Stimulated activated CD8-positive, alpha-beta memory T cell treated with anti-CD3 and anti-CD28 coated beads, Interleukin-12 subunit alpha, Interleukin-12 subunit beta, amount 100 ng/mL, for 24 hours (primary cell): ENCODE results near the gene ABCC11.

Experiments used
- DNase-seq: peaks from one replicate; pipeline ENCODE4 v3.0.0-alpha.2; 2020; ENCODE audit errors: extremely low read depth

ABCC11 gene

DNA sequence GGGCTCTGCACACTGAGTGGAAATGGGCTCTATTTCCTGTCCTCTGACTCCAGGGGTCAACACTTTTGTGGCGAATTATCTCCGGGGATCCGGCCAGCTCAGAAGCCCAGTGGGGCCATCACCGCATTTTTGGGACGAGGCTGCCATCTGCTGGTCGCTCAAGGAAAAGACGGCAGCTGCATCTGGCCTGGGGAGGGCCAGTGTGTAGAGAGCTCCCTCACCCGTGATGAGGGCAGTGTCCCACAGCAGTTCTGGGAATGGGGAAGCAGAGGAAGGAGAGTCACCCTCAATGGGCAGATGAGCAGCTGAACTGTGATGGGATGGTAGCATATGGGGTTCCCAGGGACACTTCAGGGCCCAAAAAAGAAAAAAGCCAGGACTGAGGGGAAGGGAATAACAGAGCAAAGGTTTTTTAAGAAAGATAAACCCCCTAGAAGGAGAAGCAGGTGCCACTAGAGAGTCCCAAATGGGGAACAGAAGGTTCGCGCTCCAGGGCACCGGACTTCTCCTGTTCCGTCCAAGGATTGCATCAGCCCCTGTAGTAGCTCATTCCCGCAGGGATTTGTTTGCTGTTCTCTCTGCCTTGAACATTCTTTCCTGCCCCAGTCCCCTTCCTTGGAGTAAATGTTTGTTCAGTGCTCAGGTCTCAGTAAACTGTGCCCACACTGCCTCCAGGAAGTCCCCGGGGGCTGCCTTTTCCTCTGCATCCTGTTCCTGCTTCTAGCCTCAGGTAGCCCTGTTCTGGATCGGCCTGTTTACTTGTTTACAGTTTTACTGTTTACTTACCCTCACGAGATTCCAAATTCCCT is 82.2 kb downstream of the ABCC11 start:
- DNase-seq, result peak; percentile 21

- no peak for DNase-seq
Observed at GRCh38 chr16:48162839-48163410, 84.4 kb downstream of the ABCC11 start.

DNA sequence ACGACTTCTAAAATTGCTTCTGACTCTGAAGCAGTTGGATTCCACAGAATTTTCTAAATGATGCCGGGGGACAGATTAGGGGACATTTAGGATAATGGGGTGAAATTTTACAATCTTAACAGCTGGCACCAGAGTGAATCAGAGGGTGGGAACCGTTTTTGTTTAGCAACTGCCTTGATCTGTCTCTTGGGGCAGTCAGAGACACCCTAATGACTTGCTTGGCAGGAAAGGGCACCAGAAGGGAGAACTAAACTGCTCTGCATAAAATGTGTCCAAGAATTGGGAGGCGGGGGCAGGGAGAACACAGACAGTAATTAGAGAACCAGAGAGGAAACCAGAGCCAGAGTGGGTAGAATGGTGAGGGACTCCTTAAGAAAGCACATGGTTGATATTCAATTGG is 85.4 kb downstream of the ABCC11 start:
- no peak for DNase-seq

DNA sequence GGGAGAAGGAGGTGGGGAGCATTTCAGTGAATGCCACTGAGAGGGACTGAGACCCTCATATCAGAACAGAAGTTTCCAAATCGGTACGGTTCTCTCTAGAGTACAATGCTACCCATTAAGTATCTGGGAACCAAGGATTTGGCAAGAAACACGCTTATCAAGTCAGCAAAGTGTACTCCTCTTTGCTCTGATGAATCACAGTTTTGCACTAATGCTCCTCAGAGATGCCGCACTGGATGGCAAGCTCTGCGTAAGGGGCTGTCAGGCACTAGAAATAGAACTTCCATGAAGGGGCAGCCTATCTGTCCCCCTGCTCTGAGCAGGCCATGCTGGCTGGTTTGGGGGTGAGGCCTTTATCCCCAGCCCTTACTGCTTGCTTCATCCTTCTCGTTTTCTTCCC is 86.8 kb downstream of the ABCC11 start:
- no peak for DNase-seq

DNA sequence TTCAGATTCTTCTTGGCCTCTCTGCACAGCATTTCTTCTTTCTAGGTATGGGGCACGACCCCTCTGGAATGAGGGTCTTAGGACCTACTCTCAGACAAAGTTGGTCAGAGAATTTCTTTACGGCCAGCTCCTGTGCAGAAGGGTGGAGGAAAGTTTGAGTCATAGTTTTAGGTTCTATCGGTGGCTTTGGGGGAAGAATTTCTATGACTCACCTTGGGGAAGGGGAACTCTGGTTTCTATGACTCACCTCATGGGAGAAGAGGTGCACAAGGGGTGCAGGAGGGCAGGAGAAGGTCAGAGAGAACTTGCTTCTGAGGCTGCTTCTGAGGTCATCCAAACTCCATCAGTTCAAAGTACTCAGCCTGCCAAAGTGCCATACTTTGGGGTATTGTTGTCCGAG is 89.0 kb downstream of the ABCC11 start:
- no peak for DNase-seq

- no peak for DNase-seq
Observed at GRCh38 chr16:48157794-48158193, 89.5 kb downstream of the ABCC11 start.

- no peak for DNase-seq
Observed at GRCh38 chr16:48157302-48157701, 90.0 kb downstream of the ABCC11 start.

DNA sequence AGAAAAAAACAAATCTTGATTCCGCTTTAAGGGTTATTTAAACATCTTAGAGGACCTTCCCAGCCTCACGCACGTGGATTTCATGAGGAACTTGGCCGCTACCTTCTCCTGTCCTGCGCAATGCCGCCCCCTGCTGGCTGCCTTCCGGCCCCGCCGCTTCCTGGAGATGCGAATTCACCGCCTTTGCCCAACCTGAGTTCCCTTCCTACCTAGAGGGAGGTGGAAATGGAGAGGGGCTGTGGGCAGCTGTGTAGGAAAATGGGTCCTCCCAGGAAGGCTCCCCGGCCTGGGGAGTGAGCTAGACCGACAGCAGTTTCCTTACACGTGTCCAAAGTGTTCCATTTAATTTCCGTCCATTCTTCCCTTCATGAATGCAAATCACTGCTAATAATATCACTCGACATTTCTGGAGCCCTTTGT is 90.5 kb downstream of the ABCC11 start:
- DNase-seq, result peak; percentile 63

DNA sequence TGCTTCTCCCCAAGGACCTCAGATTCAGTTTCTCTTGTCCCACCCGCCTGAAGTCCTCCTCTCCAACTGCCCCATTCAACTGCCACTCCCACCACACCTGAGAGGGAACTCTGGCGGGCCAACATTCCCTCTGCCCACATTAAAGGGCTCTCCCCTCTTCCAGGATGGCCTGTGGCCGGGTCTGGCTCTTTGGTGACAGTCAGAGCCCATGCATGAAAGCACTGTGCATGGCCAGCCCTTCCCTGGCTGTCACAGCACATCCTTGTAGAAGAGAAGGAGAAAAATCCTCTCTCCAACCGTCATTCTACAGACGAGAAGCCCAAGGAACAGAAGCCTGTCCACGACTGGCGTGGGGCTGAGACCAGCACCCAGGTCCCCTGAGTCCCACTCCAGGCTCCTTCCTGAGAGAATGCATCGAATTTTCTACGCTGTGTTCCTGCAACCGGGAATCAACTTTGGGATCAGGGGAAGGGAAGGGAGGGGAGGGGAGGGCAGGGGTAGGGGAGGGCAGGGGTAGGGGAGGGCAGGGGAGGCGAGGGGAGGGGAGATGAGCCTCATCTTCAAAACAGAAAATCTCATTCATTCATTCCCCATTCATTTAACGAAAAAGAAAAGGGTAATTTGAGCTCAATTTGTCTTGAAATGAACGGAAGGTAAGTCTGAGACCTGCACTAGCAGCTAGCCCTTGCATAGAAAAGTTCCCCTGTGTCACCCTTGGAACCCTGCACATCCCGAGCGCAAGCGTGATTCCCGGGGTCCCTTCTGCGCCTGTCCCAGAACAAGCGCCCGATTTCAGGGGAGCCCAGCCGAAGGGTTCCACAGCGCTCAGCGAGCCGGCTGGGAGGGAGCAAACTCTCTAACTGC is 91.2 kb downstream of the ABCC11 start, which contains the start of gene ABCC12:
Gene ABCC12, minus strand, starts transcription at position 68 of the 864 bp plus-strand sequence. CDS start 9,569 bp downstream, outside the sequence.
- no peak for DNase-seq

- no peak for DNase-seq
Observed at GRCh38 chr16:48153774-48154173, 93.6 kb downstream of the ABCC11 start.

GRCh38 chr16:48152226-48152625 is 95.1 kb downstream of the ABCC11 start:
- DNase-seq, result no peak

- DNase-seq, result no peak
Observed at GRCh38 chr16:48150707-48151106, 96.6 kb downstream of the ABCC11 start.

DNA sequence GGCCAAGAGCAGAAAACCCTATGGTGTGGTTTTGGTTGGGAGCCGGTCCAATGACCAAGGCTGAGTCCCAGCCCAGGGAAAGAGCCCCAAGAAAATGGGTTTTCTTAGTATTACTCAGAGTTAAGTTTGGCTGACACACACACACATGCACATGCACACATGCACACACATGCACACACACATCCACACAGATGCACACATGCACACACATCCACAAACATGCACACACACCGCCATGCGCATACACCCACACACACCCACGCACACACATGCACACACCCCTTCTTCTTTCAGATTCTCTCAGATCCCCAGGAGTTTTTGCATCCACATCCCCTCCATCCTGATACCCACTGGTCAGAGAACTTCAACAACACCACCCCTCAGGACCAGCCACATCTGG is 100.6 kb downstream of the ABCC11 start:
- no peak for DNase-seq

GRCh38 chr16:48146131-48146530 is 101.2 kb downstream of the ABCC11 start:
- DNase-seq, result no peak

DNA sequence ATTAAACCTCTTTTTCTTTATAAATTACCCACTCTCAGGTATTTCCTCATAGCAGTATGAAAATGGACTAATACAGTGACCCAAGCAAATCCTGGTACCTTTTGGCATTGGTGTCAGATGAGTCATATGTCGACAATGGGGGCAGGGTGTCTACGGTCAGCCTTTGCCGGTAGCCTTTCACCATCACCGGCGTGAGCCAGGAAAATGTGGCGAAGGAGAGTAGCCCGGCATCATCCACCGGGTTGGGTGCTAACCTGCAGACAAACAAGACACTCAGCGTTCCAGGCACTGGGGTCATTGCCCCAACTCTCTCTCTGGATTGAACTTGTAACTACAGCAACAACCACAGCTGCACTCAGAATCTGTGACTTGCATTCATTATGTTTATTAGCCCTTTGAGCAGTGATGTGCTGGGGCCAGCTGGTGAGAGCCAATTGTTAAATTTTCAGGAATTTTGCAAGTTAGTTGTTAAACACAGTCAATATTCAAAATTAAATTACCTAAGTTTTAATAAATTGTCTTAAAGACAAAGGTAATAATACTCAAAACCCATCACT is 103.4 kb downstream of the ABCC11 start:
- no peak for DNase-seq

GRCh38 chr16:48140821-48141220 is 106.5 kb downstream of the ABCC11 start:
- no peak for DNase-seq

GRCh38 chr16:48139517-48139916 is 107.8 kb downstream of the ABCC11 start:
- DNase-seq, result no peak

DNA sequence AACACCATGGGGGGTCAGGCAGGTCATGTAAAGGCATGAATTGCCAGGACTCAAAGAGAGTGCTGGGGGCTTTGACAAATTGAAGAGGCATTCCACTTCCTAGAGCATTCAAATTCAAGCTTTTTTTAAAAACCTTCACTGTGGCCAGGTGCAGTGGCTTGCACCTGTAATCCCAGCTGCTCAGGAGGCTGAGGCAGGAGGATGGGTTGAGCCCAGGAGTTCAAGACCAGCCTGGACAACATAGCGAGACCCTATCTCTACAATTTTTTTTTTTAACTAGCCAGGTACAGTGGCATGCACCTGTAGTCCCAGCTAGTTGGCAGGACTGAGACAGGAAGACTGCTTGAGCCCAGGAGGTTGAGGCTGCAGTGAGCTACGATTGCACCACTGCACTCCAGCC is 108.8 kb downstream of the ABCC11 start:
- no peak for DNase-seq

DNA sequence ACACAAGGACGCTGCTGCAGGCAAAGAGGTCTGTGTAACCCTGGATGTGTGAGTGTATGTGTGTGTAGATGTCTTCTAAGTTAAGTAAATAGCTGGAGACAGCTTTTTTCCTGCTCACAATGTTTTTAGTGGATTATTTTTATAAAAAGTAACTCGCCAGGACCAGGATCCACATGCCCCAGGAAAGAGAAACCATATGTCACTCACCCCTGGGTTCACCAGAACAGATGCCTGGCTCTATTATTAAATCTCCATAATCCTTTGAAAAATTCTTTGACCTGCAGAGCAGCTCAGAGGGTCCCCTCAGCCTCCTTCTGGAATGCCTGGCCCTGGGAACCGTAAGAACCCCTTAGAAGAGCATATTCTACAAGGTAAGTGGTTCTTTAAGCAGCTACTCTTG is 109.5 kb downstream of the ABCC11 start:
- DNase-seq, result no peak

DNA sequence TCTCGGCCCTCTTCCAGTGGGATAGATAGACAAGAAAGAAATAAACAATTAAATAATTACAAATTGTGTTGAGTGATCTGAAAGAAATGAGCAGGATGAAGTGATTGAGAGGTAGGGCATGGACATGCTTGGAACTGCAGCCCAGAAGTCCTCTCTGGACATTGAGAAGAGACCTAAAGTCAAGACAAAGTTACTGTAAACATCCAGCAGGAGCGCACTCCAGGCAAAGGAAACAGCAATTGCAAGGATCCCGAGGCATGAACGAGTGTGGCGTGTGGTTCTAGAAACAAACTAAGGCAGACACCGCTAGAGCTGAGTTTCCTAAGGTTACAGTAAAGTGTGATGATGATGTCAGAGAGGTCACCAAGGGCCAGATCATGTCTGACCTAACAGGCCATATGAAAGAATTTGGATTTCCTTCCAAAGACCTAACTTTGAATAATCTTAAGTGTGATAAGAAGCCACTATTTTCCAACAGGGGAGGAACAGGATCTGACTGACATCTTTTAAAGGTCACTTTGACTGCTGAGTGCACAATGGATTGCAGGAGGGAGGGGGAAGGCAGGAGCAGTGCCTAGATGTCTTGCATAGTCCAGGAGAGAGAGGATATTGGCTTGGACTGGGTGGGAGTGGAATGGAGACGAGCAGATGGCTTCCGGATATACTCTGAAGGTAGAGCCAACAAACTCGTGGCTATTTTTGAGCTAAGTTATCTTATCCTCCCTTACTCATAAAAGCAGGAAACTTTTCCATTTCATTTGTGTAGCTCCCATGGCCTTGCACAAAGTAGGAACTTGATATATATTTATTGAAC is 110.6 kb downstream of the ABCC11 start:
- DNase-seq, result no peak

DNA sequence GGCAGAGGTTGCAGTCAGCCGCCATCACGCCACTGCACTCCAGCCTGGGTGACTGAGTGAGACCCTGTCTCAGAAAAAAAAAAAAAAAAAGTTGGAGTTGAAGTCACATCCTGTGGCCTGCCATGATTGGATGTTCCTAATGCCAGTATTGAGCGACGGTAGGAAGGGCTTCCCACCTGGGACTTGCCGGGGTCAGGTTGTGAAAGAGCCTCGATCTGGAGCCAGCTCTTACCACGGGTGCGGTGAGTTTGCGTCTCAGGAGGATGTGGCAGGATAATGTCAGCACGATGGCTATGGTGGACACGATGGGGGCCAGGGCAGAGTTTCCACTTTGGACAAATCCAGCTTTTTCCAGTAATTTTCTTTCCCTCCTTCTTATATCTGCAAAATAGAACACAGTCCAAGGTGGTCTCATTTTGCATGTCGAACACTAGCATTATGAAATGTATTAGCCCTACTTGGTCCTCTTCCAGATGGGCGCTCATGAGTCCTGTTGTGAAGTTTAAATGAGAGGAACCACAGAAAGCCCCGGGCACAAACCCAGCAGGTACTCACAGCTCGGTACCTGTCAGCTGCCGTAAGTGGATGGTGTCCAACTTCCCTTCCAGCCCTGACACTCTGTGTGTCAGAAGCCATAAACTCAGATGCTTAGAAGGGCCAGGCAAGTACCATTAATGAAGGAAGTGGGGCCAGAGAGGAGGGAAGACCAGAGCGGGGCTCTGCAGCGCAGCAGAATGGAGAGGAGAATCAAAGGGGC is 113.7 kb downstream of the ABCC11 start:
- DNase-seq, result no peak
